Measurements from ENCODE around the gene NKX2-1.

NKX2-1 gene

DNA sequence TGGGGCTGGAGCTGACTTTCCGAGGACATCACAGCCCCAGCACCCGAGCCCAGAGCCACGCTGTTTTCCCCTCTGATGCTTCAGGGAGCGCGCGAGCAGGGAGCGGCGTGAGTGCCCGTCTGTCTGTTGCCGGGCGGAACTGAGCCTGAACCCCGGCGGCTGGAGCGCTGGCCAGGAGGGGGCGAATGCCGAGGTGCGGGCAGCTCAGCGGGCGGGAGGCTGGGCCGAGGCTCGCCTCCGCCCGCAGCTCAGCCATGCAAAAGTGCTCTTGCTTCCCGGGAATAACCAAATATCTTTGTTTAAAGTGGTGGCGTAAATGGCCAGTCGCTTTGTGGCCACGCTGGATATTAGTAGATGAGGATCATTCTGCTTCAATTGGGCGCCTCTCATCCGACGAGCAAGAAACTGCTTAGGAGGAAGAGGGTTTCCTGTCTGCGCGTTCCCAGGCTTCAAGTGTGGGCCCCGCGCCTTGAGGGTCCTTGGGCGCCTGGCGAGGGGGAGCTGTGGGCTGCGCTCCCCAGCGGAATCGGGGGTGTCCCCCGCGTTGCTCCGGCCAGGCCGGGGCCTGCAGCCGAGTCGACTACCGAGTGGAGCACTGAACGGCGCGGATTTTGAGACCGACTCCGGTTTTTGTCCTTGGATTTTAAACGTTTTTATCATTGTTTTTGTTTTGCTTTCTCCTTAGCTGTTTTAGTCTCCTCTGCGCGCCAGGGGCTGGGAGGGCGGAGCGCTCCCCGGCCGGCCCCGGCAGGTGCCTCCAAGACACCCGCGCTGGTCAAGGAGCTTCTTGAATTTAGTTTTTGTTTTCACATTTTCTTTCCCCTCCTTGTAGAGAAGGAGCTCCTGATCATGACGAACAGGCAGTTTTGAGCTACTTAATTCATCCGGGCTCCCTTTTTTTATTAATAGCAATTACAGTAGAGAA, 831 bp upstream of the NKX2-1 start:
- Histone ChIP-seq H3K9ac (ENCODE audit: low read length) (no peak overlapping the region), H4K91ac (ENCODE audit: low read length) (no peak overlapping the region), H2BK12ac (ENCODE audit: low read length in 2 of 2) (no peak overlapping the region), H3K23ac (ENCODE audit: low read length in 2 of 2) (peak overlapping the region in 1 of 2 experiments; percentile 43), H3K4me2 (ENCODE audit: low read length, poor library complexity, severe bottlenecking) (peak overlapping the region; percentile 57), H2AFZ (ENCODE audit: low read depth, low read length) (no peak overlapping the region), H3K18ac (ENCODE audit: low read depth in 1 of 2, low read length in 2 of 2) (no peak overlapping the region), H3K79me1 (replicated peaks; ENCODE audit: low read length, poor library complexity, severe bottlenecking) (no peaks in the 10 kb centered on the region), H2BK120ac (ENCODE audit: low read depth, low read length) (no peak overlapping the region), H3K4me3 (ENCODE audit: insufficient read depth in 1 of 2, low read depth in 1 of 2, low read length in 2 of 2) (peak overlapping the region in 1 of 2 experiments; percentile 36), H2AK5ac (ENCODE audit: low read length, severe bottlenecking) (no peak overlapping the region), H3K36me3 (ENCODE audit: control insufficient read depth in 1 of 2, insufficient read depth in 2 of 2, low read depth in 1 of 2, low read length in 2 of 2) (no peaks in the 10 kb centered on the region), H3K9me3 (ENCODE audit: control insufficient read depth, low read length) (no peaks in the 10 kb centered on the region), H2BK5ac (ENCODE audit: low read depth, low read length, poor library complexity, severe bottlenecking) (no peak overlapping the region), H3K27me3 (ENCODE audit: control insufficient read depth in 1 of 2, insufficient read depth in 1 of 2, low read length in 2 of 2) (peaks cover 97 to 98% of the 10 kb centered on the region in 2 experiments), H3K14ac (ENCODE audit: low read length in 2 of 2) (no peak overlapping the region), H2BK15ac (ENCODE audit: low read depth, poor library complexity, severe bottlenecking) (no peak overlapping the region), H4K8ac (ENCODE audit: low read length) (no peak overlapping the region), H3K4ac (ENCODE audit: low read depth in 1 of 2, low read length in 2 of 2) (no peak overlapping the region), H3K27ac (ENCODE audit: low read length, poor library complexity, severe bottlenecking) (no peak overlapping the region), H3K4me1 (ENCODE audit: control insufficient read depth, insufficient read depth, low read depth, low read length) (peaks cover 37% of the 10 kb centered on the region)
- WGBS = under 1% methylated on average over 57 of the region's 63 CpGs
- DNase-seq = peak; percentile 30

DNA sequence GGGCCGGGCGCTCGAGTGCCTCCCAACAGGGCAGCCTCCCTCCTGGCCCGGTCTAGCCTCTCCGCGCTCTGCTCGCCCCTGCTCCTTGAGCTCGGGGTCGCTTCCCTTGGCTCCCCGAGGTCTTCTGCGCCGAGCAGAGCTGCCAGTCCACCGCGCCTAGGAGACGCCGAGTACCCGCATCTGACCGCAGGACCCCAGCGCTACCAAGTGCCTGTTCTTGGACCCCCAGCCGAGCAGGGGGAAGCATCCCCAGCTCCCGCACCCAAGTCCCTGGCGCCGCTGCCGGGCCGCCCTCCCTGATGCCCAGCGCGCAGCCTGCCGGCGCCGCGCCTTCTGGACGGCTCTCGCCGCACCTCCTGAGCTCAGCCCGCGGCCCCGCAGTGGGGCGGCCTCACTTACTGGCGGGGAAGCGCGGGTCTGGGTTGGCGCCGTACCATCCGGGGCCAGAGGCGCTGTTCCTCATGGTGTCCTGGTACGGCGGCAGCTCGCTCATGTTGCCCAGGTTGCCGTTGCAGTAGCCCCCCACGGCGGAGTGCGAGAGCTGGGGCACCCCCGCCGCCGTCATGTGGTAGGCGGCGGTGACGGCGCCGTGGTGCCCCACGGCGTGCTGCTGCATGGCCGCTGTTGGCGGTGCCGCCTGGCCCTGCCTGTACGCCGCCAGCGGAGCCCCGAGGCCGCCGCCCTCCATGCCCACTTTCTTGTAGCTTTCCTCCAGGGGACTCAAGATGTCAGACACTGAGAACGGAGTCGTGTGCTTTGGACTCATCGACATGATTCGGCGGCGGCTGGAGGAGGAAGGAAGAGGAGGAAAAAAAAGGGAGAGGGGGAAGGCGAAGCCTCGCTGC, 1.2 kb downstream of the NKX2-1 start:
- H4K8ac ChIP-seq (ENCODE audit: low read length) = no peak overlapping the region
- H3K36me3 ChIP-seq (ENCODE audit: control insufficient read depth in 1 of 2, insufficient read depth in 2 of 2, low read depth in 1 of 2, low read length in 2 of 2) = no peaks in the 10 kb centered on the region
- no peak overlapping the region for H2BK15ac ChIP-seq (ENCODE audit: low read depth, poor library complexity, severe bottlenecking)
- H3K4me3 ChIP-seq (ENCODE audit: insufficient read depth in 1 of 2, low read depth in 1 of 2, low read length in 2 of 2) = peak overlapping the region in 1 of 2 experiments; percentile 1
- no peak for DNase-seq
- peaks cover 38% of the 10 kb centered on the region for H3K4me1 ChIP-seq (ENCODE audit: control insufficient read depth, insufficient read depth, low read depth, low read length)
- peak overlapping the region in 1 of 2 experiments; percentile 55 for H3K14ac ChIP-seq (ENCODE audit: low read length in 2 of 2)
- H2BK5ac ChIP-seq (ENCODE audit: low read depth, low read length, poor library complexity, severe bottlenecking) = no peak overlapping the region
- H2BK120ac ChIP-seq (ENCODE audit: low read depth, low read length) = no peak overlapping the region
- no peak overlapping the region for H2AFZ ChIP-seq (ENCODE audit: low read depth, low read length)
- H3K18ac ChIP-seq (ENCODE audit: low read depth in 1 of 2, low read length in 2 of 2) = no peak overlapping the region
- no peak overlapping the region for H3K9ac ChIP-seq (ENCODE audit: low read length)
- H4K91ac ChIP-seq (ENCODE audit: low read length) = no peak overlapping the region
- WGBS = 1% methylated on average over 78 of the region's 79 CpGs
- no peak overlapping the region for H3K27ac ChIP-seq (ENCODE audit: low read length, poor library complexity, severe bottlenecking)
- peaks cover 97 to 98% of the 10 kb centered on the region in 2 experiments for H3K27me3 ChIP-seq (ENCODE audit: control insufficient read depth in 1 of 2, insufficient read depth in 1 of 2, low read length in 2 of 2)
- no peak overlapping the region for H2AK5ac ChIP-seq (ENCODE audit: low read length, severe bottlenecking)
- H2BK12ac ChIP-seq (ENCODE audit: low read length in 2 of 2) = no peak overlapping the region
- no peaks in the 10 kb centered on the region for H3K9me3 ChIP-seq (ENCODE audit: control insufficient read depth, low read length)
- no peaks in the 10 kb centered on the region for H3K79me1 ChIP-seq (replicated peaks; ENCODE audit: low read length, poor library complexity, severe bottlenecking)
- H3K4ac ChIP-seq (ENCODE audit: low read depth in 1 of 2, low read length in 2 of 2) = no peak overlapping the region
- no peak overlapping the region for H3K23ac ChIP-seq (ENCODE audit: low read length in 2 of 2)
- peak overlapping the region; percentile 69 for H3K4me2 ChIP-seq (ENCODE audit: low read length, poor library complexity, severe bottlenecking)

DNA sequence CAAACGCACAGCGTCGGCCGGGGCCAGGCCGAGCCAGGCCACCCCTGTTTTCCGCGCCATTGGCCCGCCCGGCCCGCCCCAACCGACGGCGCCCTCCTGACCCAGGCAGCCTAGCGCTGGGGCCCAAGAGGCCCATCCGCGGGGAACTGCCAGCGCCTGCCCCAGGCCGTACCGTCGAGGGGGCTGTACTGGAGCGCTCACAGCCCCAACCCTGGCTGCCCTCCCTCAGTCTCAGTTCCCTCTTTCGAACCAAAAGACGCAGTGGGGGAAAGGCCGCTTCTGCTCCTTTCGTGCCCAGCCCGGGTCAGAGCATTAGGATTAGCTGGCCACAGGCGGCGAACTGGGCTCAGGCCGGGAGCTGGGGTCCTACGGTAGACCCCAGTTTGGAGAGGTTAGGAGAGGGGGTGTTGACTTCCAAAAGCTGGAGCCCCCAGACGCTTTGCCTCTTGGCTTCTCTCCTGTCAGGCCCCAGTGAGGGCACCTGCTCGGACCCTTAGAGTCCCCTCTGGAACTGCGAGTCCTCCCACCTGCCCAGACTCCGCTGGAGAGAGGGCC, 1.9 kb downstream of the NKX2-1 start:
- Histone ChIP-seq H2BK5ac (ENCODE audit: low read depth, low read length, poor library complexity, severe bottlenecking) (no peak overlapping the region), H3K79me1 (replicated peaks; ENCODE audit: low read length, poor library complexity, severe bottlenecking) (no peaks in the 10 kb centered on the region), H3K23ac (ENCODE audit: low read length in 2 of 2) (peak overlapping the region in 1 of 2 experiments; percentile 80), H4K91ac (ENCODE audit: low read length) (no peak overlapping the region), H2BK120ac (ENCODE audit: low read depth, low read length) (no peak overlapping the region), H4K8ac (ENCODE audit: low read length) (no peak overlapping the region), H2BK15ac (ENCODE audit: low read depth, poor library complexity, severe bottlenecking) (no peak overlapping the region), H3K4me3 (ENCODE audit: insufficient read depth in 1 of 2, low read depth in 1 of 2, low read length in 2 of 2) (no peak overlapping the region), H3K9ac (ENCODE audit: low read length) (no peak overlapping the region), H2AFZ (ENCODE audit: low read depth, low read length) (no peak overlapping the region), H3K14ac (ENCODE audit: low read length in 2 of 2) (no peak overlapping the region), H3K18ac (ENCODE audit: low read depth in 1 of 2, low read length in 2 of 2) (no peak overlapping the region), H2AK5ac (ENCODE audit: low read length, severe bottlenecking) (no peak overlapping the region), H3K36me3 (ENCODE audit: control insufficient read depth in 1 of 2, insufficient read depth in 2 of 2, low read depth in 1 of 2, low read length in 2 of 2) (no peaks in the 10 kb centered on the region), H3K9me3 (ENCODE audit: control insufficient read depth, low read length) (no peaks in the 10 kb centered on the region), H3K4me1 (ENCODE audit: control insufficient read depth, insufficient read depth, low read depth, low read length) (peaks cover 40% of the 10 kb centered on the region), H3K4me2 (ENCODE audit: low read length, poor library complexity, severe bottlenecking) (no peak overlapping the region), H3K27ac (ENCODE audit: low read length, poor library complexity, severe bottlenecking) (no peak overlapping the region), H2BK12ac (ENCODE audit: low read length in 2 of 2) (no peak overlapping the region), H3K27me3 (ENCODE audit: control insufficient read depth in 1 of 2, insufficient read depth in 1 of 2, low read length in 2 of 2) (peaks cover 97 to 98% of the 10 kb centered on the region in 2 experiments), H3K4ac (ENCODE audit: low read depth in 1 of 2, low read length in 2 of 2) (no peak overlapping the region)
- no peak for DNase-seq
- 7% methylated on average over 27 of the region's 34 CpGs for WGBS
